Glutamatergic neuron (in vitro differentiated cells): ENCODE data around the gene MINK1. TPM values are rescaled to one million over a fixed set of nuclear protein-coding genes. Genes with fewer than 3 reads are reported as not detected.

Experiments used
- DNase-seq: peaks from one replicate; pipeline ENCODE4 v3.0.0; 2022
- H3K27ac Mint-ChIP-seq: one replicate; pipeline ENCODE4 v1.8.0; 2020; ENCODE audit warnings: mild to moderate bottlenecking, mixed read lengths, inconsistent platforms; ENCODE audit not compliant: unreplicated experiment
- H3K27me3 Mint-ChIP-seq: one replicate; pipeline ENCODE4 v1.8.0; 2020; ENCODE audit warnings: mild to moderate bottlenecking, moderate library complexity, mixed read lengths, inconsistent platforms; ENCODE audit not compliant: unreplicated experiment
- H3K36me3 Mint-ChIP-seq: one replicate; pipeline ENCODE4 v1.8.0; 2020; ENCODE audit warnings: mild to moderate bottlenecking, mixed read lengths, inconsistent platforms; ENCODE audit not compliant: unreplicated experiment
- H3K4me1 Mint-ChIP-seq: one replicate; pipeline ENCODE4 v1.8.0; 2020; ENCODE audit warnings: mild to moderate bottlenecking, low read depth, mixed read lengths, inconsistent platforms; ENCODE audit not compliant: unreplicated experiment
- H3K4me3 Mint-ChIP-seq: one replicate; pipeline ENCODE4 v1.8.0; 2020; ENCODE audit warnings: mild to moderate bottlenecking, mixed read lengths, inconsistent platforms; ENCODE audit not compliant: unreplicated experiment
- H3K9me3 Mint-ChIP-seq: one replicate; pipeline ENCODE4 v1.8.0; 2020; ENCODE audit warnings: mild to moderate bottlenecking, moderate library complexity, mixed read lengths, inconsistent platforms; ENCODE audit not compliant: unreplicated experiment
- CTCF ChIP-seq: fragments of 200-600 bp; sonication (generic); IDR thresholded peaks from one replicate; pipeline ENCODE4 v1.5.0; 2021; ENCODE audit not compliant: partially characterized antibody, unreplicated experiment
- total RNA-seq: library from RNA; stranded (reverse); fragmentation: NEBNext Ultra II Directional; extraction: Animal tissue kit (Norgen Biotek cat#: 25700); gene quantifications from one replicate; pipeline ENCODE4 v1.2.1, GENCODE V29; 2021; ENCODE audit not compliant: unreplicated experiment

MINK1 gene
- total RNA-seq, 1 donor from 2014 or later = 130 TPM

GRCh38 chr17:4939546-4939795 lies 106.3 kb downstream of the MINK1 start:
- Mint-ChIP-seq H3K9me3 (peaks cover 8% of the 10 kb centered on the region), H3K27me3 (peaks cover 14% of the 10 kb centered on the region), H3K27ac (peak overlapping the region; percentile 91), H3K4me1 (peaks cover 14% of the 10 kb centered on the region), H3K36me3 (no peaks in the 10 kb centered on the region), H3K4me3 (peak overlapping the region; percentile 97)
- peak; percentile 52 for DNase-seq
- TF ChIP-seq CTCF = no peak

- peak; percentile 88 for DNase-seq
- no peak for TF ChIP-seq CTCF
- peak within 1 kb of the TSS; percentile 98 for H3K27ac Mint-ChIP-seq
- peaks cover 8% of the 10 kb centered on the region for H3K9me3 Mint-ChIP-seq
- H3K4me3 Mint-ChIP-seq = peak within 1 kb of the TSS; percentile 98
- H3K27me3 Mint-ChIP-seq = peaks cover 14% of the 10 kb centered on the region
- peaks cover 14% of the 10 kb centered on the region for H3K4me1 Mint-ChIP-seq
- no peaks in the 10 kb centered on the region for H3K36me3 Mint-ChIP-seq
Observed at GRCh38 chr17:4939796-4940554, 106.8 kb downstream of the MINK1 start, which contains the start of the genes RNF167 and SLC25A11. Gene RNF167 (plus strand): TSS chr17:4940268. CDS start chr17:4940910, 642 bp downstream. Gene SLC25A11 (minus strand): TSS chr17:4940046. CDS start chr17:4939910, 136 bp downstream.

- H3K9me3 Mint-ChIP-seq = peaks cover 8% of the 10 kb centered on the region
- H3K36me3 Mint-ChIP-seq = no peaks in the 10 kb centered on the region
- peaks cover 21% of the 10 kb centered on the region for H3K4me1 Mint-ChIP-seq
- peak overlapping the region; percentile 98 for H3K4me3 Mint-ChIP-seq
- TF ChIP-seq CTCF = no peak
- H3K27ac Mint-ChIP-seq = peak overlapping the region; percentile 98
- peaks cover 14% of the 10 kb centered on the region for H3K27me3 Mint-ChIP-seq
- peak; percentile 69 for DNase-seq
Observed at GRCh38 chr17:4940555-4941318, 107.6 kb downstream of the MINK1 start.

- peak overlapping the region; percentile 98 for H3K27ac Mint-ChIP-seq
- no peaks in the 10 kb centered on the region for H3K36me3 Mint-ChIP-seq
- peaks cover 22% of the 10 kb centered on the region for H3K4me1 Mint-ChIP-seq
- H3K27me3 Mint-ChIP-seq = peaks cover 15% of the 10 kb centered on the region
- H3K4me3 Mint-ChIP-seq = peak overlapping the region; percentile 98
- H3K9me3 Mint-ChIP-seq = peaks cover 8% of the 10 kb centered on the region
- no peak for TF ChIP-seq CTCF
- no peak for DNase-seq
Observed at GRCh38 chr17:4941319-4941610, 108.1 kb downstream of the MINK1 start.
